ENCODE measurements around the gene TTLL12.

TTLL12 gene

GRCh38 chr22:43208703-43209522 lies 22.0 kb upstream of the TTLL12 start:
- TF ChIP-seq CTCF (IDR thresholded peaks at IDR 0.05; ENCODE audit: borderline replicate concordance, insufficient read depth, low read depth, low read length) = no peak
- H3K4me3 ChIP-seq (ENCODE audit: low read depth, low read length) = no peak overlapping the region

- TF ChIP-seq CTCF (IDR thresholded peaks at IDR 0.05; ENCODE audit: borderline replicate concordance, insufficient read depth, low read depth, low read length) = no peak
- H3K4me3 ChIP-seq (ENCODE audit: low read depth, low read length) = no peak overlapping the region
Observed at GRCh38 chr22:43207849-43208702, 21.1 kb upstream of the TTLL12 start.

- no peak overlapping the region for H3K4me3 ChIP-seq (ENCODE audit: low read depth, low read length)
- no peak for TF ChIP-seq CTCF (IDR thresholded peaks at IDR 0.05; ENCODE audit: borderline replicate concordance, insufficient read depth, low read depth, low read length)
Observed at GRCh38 chr22:43207386-43207785, 20.5 kb upstream of the TTLL12 start.

GRCh38 chr22:43206509-43207161 lies 19.7 kb upstream of the TTLL12 start:
- H3K4me3 ChIP-seq (ENCODE audit: low read depth, low read length) = no peak overlapping the region
- no peak for TF ChIP-seq CTCF (IDR thresholded peaks at IDR 0.05; ENCODE audit: borderline replicate concordance, insufficient read depth, low read depth, low read length)

GRCh38 chr22:43205748-43206508 lies 19.0 kb upstream of the TTLL12 start:
- H3K4me3 ChIP-seq (ENCODE audit: low read depth, low read length) = no peak overlapping the region
- no peak for TF ChIP-seq CTCF (IDR thresholded peaks at IDR 0.05; ENCODE audit: borderline replicate concordance, insufficient read depth, low read depth, low read length)

- no peak overlapping the region for H3K4me3 ChIP-seq (ENCODE audit: low read depth, low read length)
- TF ChIP-seq CTCF (IDR thresholded peaks at IDR 0.05; ENCODE audit: borderline replicate concordance, insufficient read depth, low read depth, low read length) = no peak
Observed at GRCh38 chr22:43205261-43205691, 18.3 kb upstream of the TTLL12 start.

All from GM12875 (cell line).